GM12878 (cell line): ENCODE results near the gene MAGEB17.

ENCODE experiments used
- EZH2 ChIP-seq: IDR thresholded peaks from 2 replicates; pipeline ENCODE4 v1.6.1; 2012; ENCODE audit warnings: low read depth, mild to moderate bottlenecking, control low read depth, inconsistent platforms, low read length, borderline replicate concordance; ENCODE audit not compliant: control insufficient read depth
- FOXM1 ChIP-seq: IDR thresholded peaks from 2 replicates; pipeline ENCODE4 v1.6.1; 2012; ENCODE audit warnings: low read depth, mild to moderate bottlenecking, inconsistent platforms, low read length, moderate library complexity
- NFIC ChIP-seq: IDR thresholded peaks from 2 replicates; pipeline ENCODE4 v1.6.1; 2012; ENCODE audit warnings: low read depth, mild to moderate bottlenecking, inconsistent platforms, low read length, moderate library complexity
- POLR2A ChIP-seq: IDR thresholded peaks from 2 replicates; pipeline ENCODE4 v1.6.1; 2011; ENCODE audit warnings: low read depth, mild to moderate bottlenecking, low read length
- TCF7 ChIP-seq: IDR thresholded peaks from 2 replicates; pipeline ENCODE4 v1.6.1; 2014; ENCODE audit warnings: antibody characterized with exemption, borderline replicate concordance
- TF ChIP-seq, protein P1 (sequence below): IDR thresholded peaks from 2 replicates; pipeline ENCODE4 v1.6.1; 2011; ENCODE audit warnings: low read depth, mild to moderate bottlenecking, low read length, moderate library complexity, borderline replicate concordance; ENCODE audit errors: extremely low read depth
- TF ChIP-seq, protein P2 (sequence below): fragments of 450-650 bp; conservative IDR thresholded peaks from 2 replicates; pipeline ENCODE4 v1.6.1; 2017; ENCODE audit warnings: mild to moderate bottlenecking, moderate library complexity
- TF ChIP-seq, protein P3 (sequence below), 3 experiments: IDR thresholded peaks in 2 of 3; conservative IDR thresholded peaks in 1 of 3; 2 replicates each; pipeline ENCODE4 v1.5.1; 2011; ENCODE audit warnings: low read depth in 3 of 3, low read length in 3 of 3, mild to moderate bottlenecking in 3 of 3, control low read depth in 2 of 3, moderate library complexity in 2 of 3, inconsistent platforms in 1 of 3, mixed read lengths in 1 of 3; ENCODE audit not compliant: control insufficient read depth in 2 of 3, insufficient read depth in 1 of 3; ENCODE audit errors: extremely low read depth in 1 of 3
- TF ChIP-seq, protein P4 (sequence below): fragments of 450-650 bp; IDR thresholded peaks from 2 replicates; pipeline ENCODE4 v1.6.1; 2016; ENCODE audit warnings: mild to moderate bottlenecking

DNA sequence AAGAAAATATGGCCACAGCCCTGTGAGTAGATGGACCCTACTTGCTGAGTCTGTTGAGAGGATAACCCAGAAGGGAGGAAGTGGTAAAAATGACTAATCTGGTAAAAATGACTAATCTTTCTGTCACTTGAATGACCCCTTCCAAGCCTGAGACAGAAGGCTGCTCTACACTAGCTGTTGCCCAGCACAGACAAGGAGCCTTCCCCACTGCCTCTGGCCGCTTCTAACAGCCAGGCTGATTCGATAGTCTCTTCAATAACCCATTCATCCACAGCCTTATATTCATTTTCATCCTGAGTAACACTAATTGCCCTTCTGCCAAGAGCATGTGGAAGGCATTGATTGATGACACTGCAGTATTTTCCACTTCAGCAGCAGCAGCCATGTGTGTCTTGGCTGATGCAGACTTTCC is 18.4 kb downstream of the MAGEB17 start:
- TF ChIP-seq EZH2 (no peak), POLR2A (no peak), FOXM1 (no peak), TCF7 (no peak), NFIC (no peak)
- TF ChIP-seq, protein P1, sequence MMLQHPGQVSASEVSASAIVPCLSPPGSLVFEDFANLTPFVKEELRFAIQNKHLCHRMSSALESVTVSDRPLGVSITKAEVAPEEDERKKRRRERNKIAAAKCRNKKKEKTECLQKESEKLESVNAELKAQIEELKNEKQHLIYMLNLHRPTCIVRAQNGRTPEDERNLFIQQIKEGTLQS: no peak
- TF ChIP-seq, protein P2, sequence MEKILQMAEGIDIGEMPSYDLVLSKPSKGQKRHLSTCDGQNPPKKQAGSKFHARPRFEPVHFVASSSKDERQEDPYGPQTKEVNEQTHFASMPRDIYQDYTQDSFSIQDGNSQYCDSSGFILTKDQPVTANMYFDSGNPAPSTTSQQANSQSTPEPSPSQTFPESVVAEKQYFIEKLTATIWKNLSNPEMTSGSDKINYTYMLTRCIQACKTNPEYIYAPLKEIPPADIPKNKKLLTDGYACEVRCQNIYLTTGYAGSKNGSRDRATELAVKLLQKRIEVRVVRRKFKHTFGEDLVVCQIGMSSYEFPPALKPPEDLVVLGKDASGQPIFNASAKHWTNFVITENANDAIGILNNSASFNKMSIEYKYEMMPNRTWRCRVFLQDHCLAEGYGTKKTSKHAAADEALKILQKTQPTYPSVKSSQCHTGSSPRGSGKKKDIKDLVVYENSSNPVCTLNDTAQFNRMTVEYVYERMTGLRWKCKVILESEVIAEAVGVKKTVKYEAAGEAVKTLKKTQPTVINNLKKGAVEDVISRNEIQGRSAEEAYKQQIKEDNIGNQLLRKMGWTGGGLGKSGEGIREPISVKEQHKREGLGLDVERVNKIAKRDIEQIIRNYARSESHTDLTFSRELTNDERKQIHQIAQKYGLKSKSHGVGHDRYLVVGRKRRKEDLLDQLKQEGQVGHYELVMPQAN: no peak
- TF ChIP-seq, protein P3, sequence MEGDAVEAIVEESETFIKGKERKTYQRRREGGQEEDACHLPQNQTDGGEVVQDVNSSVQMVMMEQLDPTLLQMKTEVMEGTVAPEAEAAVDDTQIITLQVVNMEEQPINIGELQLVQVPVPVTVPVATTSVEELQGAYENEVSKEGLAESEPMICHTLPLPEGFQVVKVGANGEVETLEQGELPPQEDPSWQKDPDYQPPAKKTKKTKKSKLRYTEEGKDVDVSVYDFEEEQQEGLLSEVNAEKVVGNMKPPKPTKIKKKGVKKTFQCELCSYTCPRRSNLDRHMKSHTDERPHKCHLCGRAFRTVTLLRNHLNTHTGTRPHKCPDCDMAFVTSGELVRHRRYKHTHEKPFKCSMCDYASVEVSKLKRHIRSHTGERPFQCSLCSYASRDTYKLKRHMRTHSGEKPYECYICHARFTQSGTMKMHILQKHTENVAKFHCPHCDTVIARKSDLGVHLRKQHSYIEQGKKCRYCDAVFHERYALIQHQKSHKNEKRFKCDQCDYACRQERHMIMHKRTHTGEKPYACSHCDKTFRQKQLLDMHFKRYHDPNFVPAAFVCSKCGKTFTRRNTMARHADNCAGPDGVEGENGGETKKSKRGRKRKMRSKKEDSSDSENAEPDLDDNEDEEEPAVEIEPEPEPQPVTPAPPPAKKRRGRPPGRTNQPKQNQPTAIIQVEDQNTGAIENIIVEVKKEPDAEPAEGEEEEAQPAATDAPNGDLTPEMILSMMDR (IDR thresholded peaks at IDR 0.05 in 2 of 3, conservative IDR thresholded peaks at IDR 0.05 in 1 of 3; ENCODE audit: control insufficient read depth in 2 of 3, extremely low read depth in 1 of 3, insufficient read depth in 1 of 3, low read depth in 3 of 3, low read length in 3 of 3): no peak
- TF ChIP-seq, protein P4, sequence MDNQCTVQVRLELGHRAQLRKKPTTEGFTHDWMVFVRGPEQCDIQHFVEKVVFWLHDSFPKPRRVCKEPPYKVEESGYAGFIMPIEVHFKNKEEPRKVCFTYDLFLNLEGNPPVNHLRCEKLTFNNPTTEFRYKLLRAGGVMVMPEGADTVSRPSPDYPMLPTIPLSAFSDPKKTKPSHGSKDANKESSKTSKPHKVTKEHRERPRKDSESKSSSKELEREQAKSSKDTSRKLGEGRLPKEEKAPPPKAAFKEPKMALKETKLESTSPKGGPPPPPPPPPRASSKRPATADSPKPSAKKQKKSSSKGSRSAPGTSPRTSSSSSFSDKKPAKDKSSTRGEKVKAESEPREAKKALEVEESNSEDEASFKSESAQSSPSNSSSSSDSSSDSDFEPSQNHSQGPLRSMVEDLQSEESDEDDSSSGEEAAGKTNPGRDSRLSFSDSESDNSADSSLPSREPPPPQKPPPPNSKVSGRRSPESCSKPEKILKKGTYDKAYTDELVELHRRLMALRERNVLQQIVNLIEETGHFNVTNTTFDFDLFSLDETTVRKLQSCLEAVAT: no peak
